Fibroblast of the aortic adventitia (primary cell): Measurements from ENCODE around the gene SMIM14. TPM values are rescaled to one million over a fixed set of nuclear protein-coding genes. Genes with fewer than 3 reads are reported as not detected.
A peak's percentile ranks its signal among the peaks of the same experiment; 100 is the strongest.

Experiments used
- DNase-seq: peaks from one replicate; pipeline ENCODE4 v3.0.0-alpha.2; 2010; ENCODE audit warnings: low read depth
- H3K4me3 ChIP-seq: 2 replicates; pipeline ENCODE4 v1.5.1; 2011; ENCODE audit warnings: low read depth, mild to moderate bottlenecking, control low read depth, low read length, moderate library complexity
- total RNA-seq: library from RNA; depleted of rRNA; stranded (reverse); fragments of >200 nt; gene quantifications from 2 replicates; pipeline ENCODE4 v1.2.3, GENCODE V29; 2012; ENCODE audit warnings: low replicate concordance
- TF ChIP-seq, protein P1 (sequence below): IDR thresholded peaks from 2 replicates; pipeline ENCODE4 v1.5.1; 2011; ENCODE audit warnings: mild to moderate bottlenecking, low read length, control low read depth, inconsistent platforms; ENCODE audit not compliant: insufficient read depth

Gene SMIM14
- total RNA-seq, 1 donor, result 122 TPM

DNA sequence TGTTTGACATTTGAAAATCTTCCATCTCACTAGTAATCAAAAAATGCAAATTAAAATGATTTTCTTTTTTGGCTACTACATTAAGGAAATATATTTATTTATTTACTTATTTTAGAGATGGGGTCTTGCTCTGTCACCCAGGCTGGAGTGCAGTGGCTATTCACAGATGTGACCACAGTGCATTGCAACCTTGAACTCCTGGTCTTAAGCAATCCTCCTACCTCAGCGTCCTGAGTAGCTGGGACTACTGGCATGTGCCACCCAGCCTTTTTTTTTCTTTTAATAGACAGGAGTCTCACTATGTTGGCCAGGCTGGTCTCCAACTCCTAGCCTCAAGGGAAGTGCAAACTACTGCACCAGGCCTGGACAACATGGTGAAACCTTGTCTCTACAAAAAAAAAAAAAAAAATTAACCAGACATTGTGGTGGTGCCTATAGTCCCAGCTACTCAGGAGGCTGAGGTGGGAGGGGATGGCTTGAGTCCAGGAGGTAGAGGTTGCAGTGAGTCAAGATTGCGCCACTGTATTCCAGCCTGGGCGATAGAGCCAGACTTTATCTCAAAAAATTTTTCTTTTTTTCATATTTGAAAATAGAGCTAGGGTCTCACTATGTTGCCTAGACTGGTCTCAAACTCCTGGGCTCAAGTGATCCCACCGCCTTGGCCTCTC lies 4.4 kb upstream of the SMIM14 start:
- TF ChIP-seq, protein P1, sequence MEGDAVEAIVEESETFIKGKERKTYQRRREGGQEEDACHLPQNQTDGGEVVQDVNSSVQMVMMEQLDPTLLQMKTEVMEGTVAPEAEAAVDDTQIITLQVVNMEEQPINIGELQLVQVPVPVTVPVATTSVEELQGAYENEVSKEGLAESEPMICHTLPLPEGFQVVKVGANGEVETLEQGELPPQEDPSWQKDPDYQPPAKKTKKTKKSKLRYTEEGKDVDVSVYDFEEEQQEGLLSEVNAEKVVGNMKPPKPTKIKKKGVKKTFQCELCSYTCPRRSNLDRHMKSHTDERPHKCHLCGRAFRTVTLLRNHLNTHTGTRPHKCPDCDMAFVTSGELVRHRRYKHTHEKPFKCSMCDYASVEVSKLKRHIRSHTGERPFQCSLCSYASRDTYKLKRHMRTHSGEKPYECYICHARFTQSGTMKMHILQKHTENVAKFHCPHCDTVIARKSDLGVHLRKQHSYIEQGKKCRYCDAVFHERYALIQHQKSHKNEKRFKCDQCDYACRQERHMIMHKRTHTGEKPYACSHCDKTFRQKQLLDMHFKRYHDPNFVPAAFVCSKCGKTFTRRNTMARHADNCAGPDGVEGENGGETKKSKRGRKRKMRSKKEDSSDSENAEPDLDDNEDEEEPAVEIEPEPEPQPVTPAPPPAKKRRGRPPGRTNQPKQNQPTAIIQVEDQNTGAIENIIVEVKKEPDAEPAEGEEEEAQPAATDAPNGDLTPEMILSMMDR, result no peak
- DNase-seq, result peak; percentile 35
- no peak overlapping the region for H3K4me3 ChIP-seq

DNA sequence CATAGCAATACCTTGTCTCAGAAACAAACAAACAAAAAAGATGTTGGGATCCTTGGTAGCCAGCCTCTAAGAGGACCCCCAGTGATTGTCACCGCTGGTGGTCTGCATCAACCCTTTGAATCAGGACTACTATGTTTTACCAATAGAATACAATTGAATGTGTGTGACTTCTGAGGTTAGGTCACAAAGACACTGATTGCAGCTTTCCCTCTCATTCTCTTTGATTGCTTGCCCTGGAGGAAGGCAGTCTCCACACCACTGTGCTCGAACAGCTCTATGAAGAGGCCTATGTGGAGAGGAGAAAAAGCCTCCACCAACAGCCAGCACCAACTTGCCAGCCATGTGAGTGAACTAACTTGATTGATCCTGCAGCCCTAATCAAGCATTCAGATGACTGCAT lies 2.8 kb upstream of the SMIM14 start:
- TF ChIP-seq, protein P1, result no peak
- DNase-seq, result no peak

DNA sequence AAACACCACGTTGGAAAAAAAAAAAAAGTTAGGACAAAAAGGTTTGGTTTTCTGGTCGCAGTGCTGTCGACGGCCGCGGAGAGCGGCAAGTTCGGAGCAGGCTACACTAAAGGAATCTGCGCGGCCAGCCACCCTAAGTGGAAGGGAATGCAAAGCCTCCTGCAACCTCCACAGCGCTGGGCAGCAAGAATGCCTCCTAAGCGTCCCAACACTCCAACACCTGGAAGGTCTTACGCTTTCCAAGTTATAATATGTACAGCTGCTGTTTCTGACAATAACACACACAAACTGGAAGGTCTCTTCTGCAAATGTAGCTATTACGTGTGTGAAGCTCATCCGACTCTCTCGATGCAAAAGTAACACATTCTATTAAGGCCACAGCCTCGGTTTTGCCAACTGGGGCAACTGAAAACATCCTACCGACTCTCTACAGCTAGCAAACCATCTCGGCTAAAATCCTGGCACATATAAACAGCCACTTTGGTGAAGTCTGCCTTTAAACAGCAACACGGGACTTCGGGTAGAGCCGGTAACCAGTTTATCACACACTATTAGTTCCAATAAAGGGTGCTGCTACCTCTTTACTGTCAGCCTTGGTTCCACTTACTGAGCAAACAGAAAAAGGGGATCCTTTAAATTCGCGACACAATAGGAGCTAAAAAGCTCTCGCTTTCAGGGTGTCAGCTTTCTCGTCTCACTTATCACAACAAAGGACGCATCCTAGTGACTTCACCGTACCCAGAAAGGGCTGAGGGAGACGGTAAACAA lies 895 bp downstream of the SMIM14 start:
- TF ChIP-seq, protein P1, result no peak
- H3K4me3 ChIP-seq, result peak overlapping the region; percentile 90
- DNase-seq, result peak; percentile 70

More for the DNA sequence above, 2.8 kb upstream of the SMIM14 start:
- H3K4me3 ChIP-seq, result no peak overlapping the region

DNA sequence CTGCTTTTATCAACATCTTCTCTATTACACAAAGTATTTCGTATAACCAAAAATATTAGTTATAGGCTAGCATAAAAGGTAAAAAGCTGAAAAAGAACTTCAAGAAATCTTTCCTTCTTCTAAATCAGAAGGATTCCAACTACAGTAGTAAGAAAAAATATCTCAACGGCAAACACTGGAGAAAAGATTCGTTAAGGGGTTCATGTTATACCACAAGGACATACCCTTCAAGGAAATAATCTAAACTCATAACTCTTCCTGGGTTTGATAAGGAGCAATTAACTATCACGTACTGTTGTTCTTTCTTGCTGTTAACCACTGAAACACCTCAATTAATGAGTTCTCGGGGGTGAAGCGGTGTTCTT lies 1.5 kb downstream of the SMIM14 start:
- no peak for DNase-seq
- TF ChIP-seq, protein P1, result no peak
- H3K4me3 ChIP-seq, result peak overlapping the region; percentile 90

DNA sequence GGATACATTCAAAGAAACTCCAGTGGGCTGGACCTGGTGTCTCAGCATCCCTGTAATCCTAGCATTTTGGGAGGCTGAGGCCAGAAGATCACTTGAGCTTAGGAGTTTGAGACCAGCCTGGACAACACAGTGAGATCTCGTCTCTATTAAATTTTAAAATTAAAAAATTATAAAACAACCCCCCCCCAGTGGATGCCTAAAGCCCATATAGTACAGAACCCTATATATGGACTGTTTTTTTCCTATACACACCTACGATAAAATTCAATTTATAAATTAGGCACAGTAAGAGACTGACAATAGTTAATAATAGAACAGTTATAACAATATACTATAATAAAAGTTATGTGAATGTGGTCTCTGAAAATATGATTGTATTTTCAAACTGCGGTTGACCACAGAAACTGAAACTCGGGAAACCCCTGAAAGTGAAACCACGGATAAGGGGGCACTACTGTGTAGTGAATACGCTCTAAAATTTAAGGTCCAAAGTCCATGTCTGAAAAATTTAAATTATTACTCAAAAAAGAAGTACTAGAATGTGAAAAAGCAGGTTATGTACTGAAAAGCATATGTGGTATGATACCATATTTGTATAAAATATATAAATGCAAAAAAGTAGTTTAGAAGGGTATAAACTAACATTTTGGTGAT lies 2.0 kb downstream of the SMIM14 start:
- DNase-seq, result peak; percentile 53

DNA sequence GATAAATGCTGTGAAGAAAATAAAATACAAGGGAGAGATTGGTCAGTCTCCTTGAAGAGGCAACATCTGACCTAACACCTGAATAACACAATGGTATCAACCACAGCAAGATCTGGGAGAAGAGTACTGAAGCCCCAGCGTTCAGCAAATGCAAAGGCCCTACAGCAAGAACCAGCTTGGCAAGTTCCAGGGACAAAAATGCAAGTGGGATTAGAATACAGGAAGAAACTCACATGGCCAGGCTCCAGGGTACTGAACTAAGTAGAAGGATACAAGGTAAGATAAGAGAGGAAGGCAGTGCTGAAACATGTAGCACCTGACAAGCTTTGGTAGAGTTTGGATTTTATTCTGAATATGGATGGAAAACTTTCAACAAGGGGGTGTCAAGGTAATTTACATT lies 3.6 kb downstream of the SMIM14 start:
- TF ChIP-seq, protein P1, result no peak
- DNase-seq, result peak; percentile 36
- H3K4me3 ChIP-seq, result no peak overlapping the region

More for the DNA sequence above, 2.0 kb downstream of the SMIM14 start:
- TF ChIP-seq, protein P1, result no peak
- peak overlapping the region; percentile 90 for H3K4me3 ChIP-seq
